A549 treated with GW870086 at 1 μM for 4 hours (cell line): ENCODE measurements around the gene TOR1B. TPM values are rescaled to one million over a fixed set of nuclear protein-coding genes. Genes with fewer than 3 reads are reported as not detected.

Experiments
- total RNA-seq: library from RNA; stranded (reverse); fragments of 200-300 nt; extraction: Qiagen RNA extraction; gene quantifications from 5 replicates; pipeline ENCODE4 v1.2.3, GENCODE V29; 2022; ENCODE audit warnings: low read depth

Gene TOR1B, protein sequence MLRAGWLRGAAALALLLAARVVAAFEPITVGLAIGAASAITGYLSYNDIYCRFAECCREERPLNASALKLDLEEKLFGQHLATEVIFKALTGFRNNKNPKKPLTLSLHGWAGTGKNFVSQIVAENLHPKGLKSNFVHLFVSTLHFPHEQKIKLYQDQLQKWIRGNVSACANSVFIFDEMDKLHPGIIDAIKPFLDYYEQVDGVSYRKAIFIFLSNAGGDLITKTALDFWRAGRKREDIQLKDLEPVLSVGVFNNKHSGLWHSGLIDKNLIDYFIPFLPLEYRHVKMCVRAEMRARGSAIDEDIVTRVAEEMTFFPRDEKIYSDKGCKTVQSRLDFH
- 23.7 to 26.4 TPM (median 24.2 TPM) in 5 replicates for total RNA-seq

GRCh38 chr9:129802833-129803675 is at the start of gene TOR1B:
Gene TOR1B (plus strand): TSS chr9:129803184. CDS start chr9:129803213, 29 bp downstream.

GRCh38 chr9:129823935-129824601 is 21.1 kb downstream of the TOR1B start, which contains the start of gene TOR1A:
Gene TOR1A (minus strand): TSS chr9:129824136. CDS start chr9:129824085, 51 bp downstream.

DNA sequence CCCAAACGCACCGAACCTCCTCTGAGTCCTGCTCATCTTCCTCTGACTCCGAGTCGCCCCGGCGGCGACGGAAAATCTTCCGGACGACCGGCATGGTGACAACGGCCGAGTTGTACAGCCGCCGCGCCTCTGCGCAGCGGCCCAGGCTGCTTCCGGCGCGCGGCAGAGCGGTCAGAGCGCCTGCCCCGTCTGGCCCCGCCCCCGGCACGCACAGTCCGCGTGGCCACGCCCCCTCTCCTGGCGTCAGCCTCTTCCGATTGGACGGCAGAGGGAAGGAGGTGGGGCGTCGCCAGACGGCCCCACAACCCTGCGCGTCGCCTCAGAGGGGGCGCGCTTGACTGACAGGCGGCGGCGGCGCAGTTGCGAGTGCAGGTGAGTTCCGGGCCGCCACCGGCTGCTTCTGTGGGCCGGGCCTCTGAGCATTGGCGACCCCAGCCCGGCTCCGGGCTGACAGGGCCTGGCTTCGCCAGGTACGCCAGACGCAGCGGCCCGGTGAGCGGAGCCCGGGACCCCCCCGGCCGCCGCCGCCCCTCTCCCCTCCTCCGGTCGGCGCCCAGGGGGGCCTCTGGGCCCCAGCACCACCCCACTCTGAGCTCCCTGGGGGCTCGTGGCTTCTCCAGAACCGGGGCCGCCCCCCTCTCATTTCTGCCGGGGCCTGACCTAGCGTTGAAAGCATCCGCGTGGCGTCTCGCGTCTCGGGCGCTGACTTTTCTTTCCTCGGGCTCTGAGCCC is 32.3 kb downstream of the TOR1B start, which contains the start of the genes C9orf78 and USP20:
C9orf78 (minus strand) TSS at position 148 of the 732 bp plus-strand sequence; CDS start at position 94, 54 bp downstream.
USP20 (plus strand) TSS at position 331 of the 732 bp plus-strand sequence. CDS start 17,098 bp downstream, outside the sequence.

Other genes with a start within 250 kb of the TOR1B start
- not detected in 5 replicates for gene C9orf50, start 182.1 kb upstream of the TOR1B start, total RNA-seq
- gene NTMT1, start 177.0 kb upstream of the TOR1B start, total RNA-seq: 86.8 to 107 TPM (median 95.0 TPM) in 5 replicates
- 21.3 to 27.6 TPM (median 25.8 TPM) in 5 replicates for gene ASB6, start 161.0 kb upstream of the TOR1B start, total RNA-seq
- gene PRRX2, start 137.5 kb upstream of the TOR1B start, total RNA-seq: 6.6 to 12.9 TPM (median 12.4 TPM) in 5 replicates
- 172 to 205 TPM (median 174 TPM) in 5 replicates for gene PTGES, start 50.1 kb upstream of the TOR1B start, total RNA-seq
- gene TOR1A, start 21.0 kb downstream of the TOR1B start, total RNA-seq: 58.3 to 64.4 TPM (median 63.3 TPM) in 5 replicates
- gene C9orf78, start 32.1 kb downstream of the TOR1B start, total RNA-seq: 45.9 to 50.4 TPM (median 47.7 TPM) in 5 replicates
- 3.5 to 6.0 TPM (median 4.8 TPM) in 5 replicates for gene USP20, start 32.3 kb downstream of the TOR1B start, total RNA-seq
- gene FNBP1, start 240.0 kb downstream of the TOR1B start, total RNA-seq: 10.9 to 12.7 TPM (median 11.5 TPM) in 5 replicates